Measurements from ENCODE around the gene RBMS2. TPM values are rescaled to one million over a fixed set of nuclear protein-coding genes. Genes with fewer than 3 reads are reported as not detected.

RBMS2 gene
- polyA plus RNA-seq, 1 donor (not counting 4 experiments of a cell fraction or from before 2014, with no cell fraction given) = 64.5 TPM

- peaks cover 45% of the 10 kb centered on the region for H3K4me1 ChIP-seq (ENCODE audit: control insufficient read depth, extremely low read depth, insufficient read depth, low read length)
- peak overlapping the region; percentile 86 for H3K4me2 ChIP-seq (ENCODE audit: control insufficient read depth, extremely low read depth, insufficient read depth, low read depth, low read length)
- peaks cover 51% of the 10 kb centered on the region for H3K79me2 ChIP-seq (ENCODE audit: control insufficient read depth, insufficient read depth, low read length)
- no peaks in the 10 kb centered on the region for H3K27me3 ChIP-seq (ENCODE audit: control insufficient read depth, extremely low read depth, insufficient read depth, low read length)
- peaks cover 0 to under 1% of the 10 kb centered on the region in 2 experiments for H3K36me3 ChIP-seq (ENCODE audit: control insufficient read depth in 2 of 2, extremely low read depth in 1 of 2, insufficient read depth in 2 of 2, low read length in 2 of 2)
- no peaks in the 10 kb centered on the region for H3K9me1 ChIP-seq (ENCODE audit: control insufficient read depth, extremely low read depth, insufficient read depth, low read length)
- peak overlapping the region; percentile 75 for H3K9ac ChIP-seq (ENCODE audit: control insufficient read depth, extremely low read depth, insufficient read depth, low read length)
- dilution Hi-C loops (cut with MboI; ENCODE audit: extremely low pct_ligation_motif_present, low sequenced_read_pairs) = no loop called here
- TF ChIP-seq EZH2 (IDR thresholded peaks at IDR 0.05; ENCODE audit: low read length) = no peak
- TF ChIP-seq CTCF (optimal IDR thresholded peaks at IDR 0.05 in 1 of 3, IDR thresholded peaks at IDR 0.05 in 1 of 3, conservative IDR thresholded peaks at IDR 0.05 in 1 of 3; ENCODE audit: extremely low read depth in 1 of 3, insufficient read depth in 2 of 3, low read length in 3 of 3) = no peak
- no peaks in the 10 kb centered on the region for H3K9me3 ChIP-seq (ENCODE audit: control insufficient read depth, low read depth, low read length)
- DNase-seq (ENCODE audit: low read depth, low spot score) = no peak
- H3K27ac ChIP-seq (ENCODE audit: control insufficient read depth, insufficient read depth, low read length) = peak overlapping the region; percentile 86
- no peaks in the 10 kb centered on the region for H4K20me1 ChIP-seq (ENCODE audit: control insufficient read depth, extremely low read depth, insufficient read depth, low read length)
- FAIRE-seq = peak; percentile 13
- no peak overlapping the region for H2AFZ ChIP-seq (ENCODE audit: control insufficient read depth, low read length)
- H3K4me3 ChIP-seq (ENCODE audit: control insufficient read depth in 2 of 3, extremely low read depth in 1 of 3, insufficient read depth in 2 of 3, low read depth in 1 of 3, low read length in 3 of 3) = peak overlapping the region; percentile 71 to 100 (median 92)
Measured at GRCh38 chr12:56522411-56523193, 982 bp downstream of the RBMS2 start.

- DNase-seq (ENCODE audit: low read depth, low spot score) (no peak), FAIRE-seq (no peak)
- Histone ChIP-seq H3K9ac (ENCODE audit: control insufficient read depth, extremely low read depth, insufficient read depth, low read length) (no peak overlapping the region), H3K4me1 (ENCODE audit: control insufficient read depth, extremely low read depth, insufficient read depth, low read length) (peaks cover 28% of the 10 kb centered on the region), H3K36me3 (ENCODE audit: control insufficient read depth in 2 of 2, extremely low read depth in 1 of 2, insufficient read depth in 2 of 2, low read length in 2 of 2) (peaks cover 2 to 10% of the 10 kb centered on the region in 2 experiments), H3K4me3 (ENCODE audit: control insufficient read depth in 2 of 3, extremely low read depth in 1 of 3, insufficient read depth in 2 of 3, low read depth in 1 of 3, low read length in 3 of 3) (no peak overlapping the region), H3K4me2 (ENCODE audit: control insufficient read depth, extremely low read depth, insufficient read depth, low read depth, low read length) (no peak overlapping the region), H3K9me3 (ENCODE audit: control insufficient read depth, low read depth, low read length) (no peaks in the 10 kb centered on the region), H3K27me3 (ENCODE audit: control insufficient read depth, extremely low read depth, insufficient read depth, low read length) (no peaks in the 10 kb centered on the region), H3K79me2 (ENCODE audit: control insufficient read depth, insufficient read depth, low read length) (peaks cover 92% of the 10 kb centered on the region), H4K20me1 (ENCODE audit: control insufficient read depth, extremely low read depth, insufficient read depth, low read length) (no peaks in the 10 kb centered on the region), H2AFZ (ENCODE audit: control insufficient read depth, low read length) (no peak overlapping the region), H3K27ac (ENCODE audit: control insufficient read depth, insufficient read depth, low read length) (no peak overlapping the region), H3K9me1 (ENCODE audit: control insufficient read depth, extremely low read depth, insufficient read depth, low read length) (no peaks in the 10 kb centered on the region)
- dilution Hi-C loops (cut with MboI; ENCODE audit: extremely low pct_ligation_motif_present, low sequenced_read_pairs) = no loop called here
- no peak for TF ChIP-seq EZH2 (IDR thresholded peaks at IDR 0.05; ENCODE audit: low read length)
- no peak for TF ChIP-seq CTCF (optimal IDR thresholded peaks at IDR 0.05 in 1 of 3, IDR thresholded peaks at IDR 0.05 in 1 of 3, conservative IDR thresholded peaks at IDR 0.05 in 1 of 3; ENCODE audit: extremely low read depth in 1 of 3, insufficient read depth in 2 of 3, low read length in 3 of 3)
Measured at GRCh38 chr12:56528846-56529245, 7.2 kb downstream of the RBMS2 start.
